OCI-LY3 (cell line): ENCODE results near the gene MAPK9.

ENCODE experiments used
- CTCF ChIP-seq: fragments of 200-600, 300-600 bp; sonication (generic); IDR thresholded peaks from 2 replicates; pipeline ENCODE4 v1.5.1; 2014; ENCODE audit warnings: antibody characterized with exemption, low read length, low read depth
- EZH2phosphoT487 ChIP-seq: fragments of 200-600 bp; shearing (Covaris generic); IDR thresholded peaks from 2 replicates; pipeline ENCODE4 v1.6.1; 2018; ENCODE audit warnings: antibody characterized with exemption, mixed run types, low read depth

GRCh38 chr5:180250329-180250728 lies 41.6 kb downstream of the MAPK9 start:
- no peak for TF ChIP-seq CTCF
- TF ChIP-seq EZH2phosphoT487 = no peak
